GM12878 (cell line): ENCODE measurements around the gene FUT7. TPM values are rescaled to one million over a fixed set of nuclear protein-coding genes. Genes with fewer than 3 reads are reported as not detected.
"Not testable (repeated sequence)": the region's sequence is repeated elsewhere in the genome, so short reads cannot be mapped to it uniquely, and the experiment has no call there.

Experiments
- ATAC-seq: fragments of 200-7000 bp; cut with Tn5 transposase; 3 replicates; pipeline ENCODE4 v1.9.1; 2020; ENCODE audit warnings: mild to moderate bottlenecking, moderate library complexity
- BruUV-seq: library from RNA; stranded (reverse); fragments of 400-500 nt; replicated peaks from 2 replicates; lab custom pipeline; 2021; lab: Mats Ljungman, UMichigan
- CTCF ChIA-PET: fragments of 300-600 bp; sonication (Branson Sonifier 250); formaldehyde crosslinking; extraction: SDS; loops from one replicate; lab custom pipeline; 2021; ENCODE audit warnings: inconsistent platforms; lab: Yijun Ruan, JAX
- POLR2A ChIA-PET: fragments of 350-600 bp; formaldehyde crosslinking; extraction: SDS; loops from one replicate; lab custom pipeline; 2021; ENCODE audit warnings: inconsistent platforms; lab: Charles Lee
- RAD21 ChIA-PET: fragments of 300-600 bp; sonication (Branson Sonifier 250); formaldehyde crosslinking; loops from one replicate; lab custom pipeline; 2023; ENCODE audit warnings: antibody characterized with exemption; ENCODE audit not compliant: unreplicated experiment; lab: Charles Lee
- SMC1A ChIA-PET: fragments of 300-600 bp; sonication (Branson Sonifier 250); formaldehyde crosslinking; loops from one replicate; lab custom pipeline; 2023; ENCODE audit not compliant: unreplicated experiment, uncharacterized antibody; lab: Charles Lee
- DNase-seq: peaks from one replicate; pipeline ENCODE4 v3.0.0-alpha.2; 2011; ENCODE audit warnings: low read depth, low spot score
- FAIRE-seq: peaks from 3 replicates; lab custom pipeline; 2011; peaks lifted over from hg19 to GRCh38; lab: Jason Lieb, UNC
- H2AFZ ChIP-seq: 2 replicates; pipeline ENCODE4 v1.6.0; 2011; ENCODE audit warnings: low read depth, low read length, control low read depth; ENCODE audit not compliant: control insufficient read depth
- H3K27ac ChIP-seq: 2 replicates; pipeline ENCODE4 v1.5.1; 2011; ENCODE audit warnings: control low read depth; ENCODE audit not compliant: control insufficient read depth, insufficient read depth
- H3K27me3 ChIP-seq, 2 experiments: replicated peaks in 1 of 2; 2 replicates each; pipeline versions ENCODE4 v1.6.0 to v1.6.1; 2011; ENCODE audit warnings: low read length in 1 of 2; ENCODE audit not compliant: control insufficient read depth in 2 of 2, insufficient read depth in 2 of 2
- H3K36me3 ChIP-seq, 2 experiments: 2 replicates each; pipeline ENCODE4 v1.5.1; 2011; ENCODE audit warnings: low read length in 1 of 2; ENCODE audit not compliant: control insufficient read depth in 2 of 2, insufficient read depth in 2 of 2
- H3K4me1 ChIP-seq: 2 replicates; pipeline ENCODE4 v1.6.1; 2011; ENCODE audit warnings: mild to moderate bottlenecking, low read length, moderate library complexity, mixed read lengths; ENCODE audit not compliant: control insufficient read depth, insufficient read depth
- H3K4me2 ChIP-seq: 2 replicates; pipeline ENCODE4 v1.6.0; 2011; ENCODE audit warnings: control low read depth; ENCODE audit not compliant: control insufficient read depth, insufficient read depth
- H3K4me3 ChIP-seq: fragments of 200-600 bp; sonication (generic); 2 replicates; pipeline ENCODE4 v1.5.1; 2016
- H3K79me2 ChIP-seq: 2 replicates; pipeline ENCODE4 v1.6.0; 2011; ENCODE audit warnings: low read length; ENCODE audit not compliant: control insufficient read depth, insufficient read depth
- H3K9ac ChIP-seq: 2 replicates; pipeline ENCODE4 v1.8.0; 2011; ENCODE audit warnings: low read length, control low read depth, mixed read lengths; ENCODE audit not compliant: control insufficient read depth, insufficient read depth
- H3K9me3 ChIP-seq: replicated peaks from 3 replicates; pipeline ENCODE4 v1.5.1; 2011; ENCODE audit warnings: mild to moderate bottlenecking, low read length; ENCODE audit not compliant: control insufficient read depth, insufficient read depth
- H4K20me1 ChIP-seq: 2 replicates; pipeline ENCODE4 v1.6.0; 2011; ENCODE audit not compliant: control insufficient read depth, insufficient read depth
- JUND ChIP-seq: IDR thresholded peaks from 2 replicates; pipeline ENCODE4 v1.6.1; 2012; ENCODE audit warnings: low read depth, mild to moderate bottlenecking, low read length, improper control_type of control experiment, moderate library complexity
- POLR2AphosphoS2 ChIP-seq: IDR thresholded peaks from 2 replicates; pipeline ENCODE4 v1.6.1; 2011; ENCODE audit warnings: low read depth, mild to moderate bottlenecking, low read length, improper control_type of control experiment, moderate library complexity
- SIN3A ChIP-seq: IDR thresholded peaks from 2 replicates; pipeline ENCODE4 v1.6.1; 2012; ENCODE audit warnings: low read depth, low read length, improper control_type of control experiment
- TCF3 ChIP-seq: IDR thresholded peaks from 2 replicates; pipeline ENCODE4 v1.6.1; 2012; ENCODE audit warnings: low read depth, mild to moderate bottlenecking, low read length, borderline replicate concordance; ENCODE audit not compliant: insufficient read depth
- WGBS: methylation state at CpG from one replicate; pipeline ENCODE4 v1.1.6; 2016; ENCODE audit warnings: low lambda C conversion rate; ENCODE audit not compliant: insufficient replicate concordance, insufficient coverage; ENCODE audit errors: missing lambda C conversion rate; 5-methylcytosine and 5-hydroxymethylcytosine counted together
- in situ Hi-C: fragments of 300-500 bp; cut with MboI; formaldehyde crosslinking; loops from 9 replicates; pipeline ENCODE4 v1.14.3; 2018; ENCODE audit warnings: mixed read lengths
- intact Hi-C: fragments of 100-400 bp; cut with micrococcal nuclease; formaldehyde crosslinking; loops from one replicate; pipeline ENCODE4 v1.14.2; 2022; ENCODE audit not compliant: unreplicated experiment
- polyA plus RNA-seq, 11 experiments: library from polyadenylated mRNA; depleted of rRNA in 4 of 11; unstranded in 6 of 11; stranded (reverse) in 5 of 11; fragments of >200 nt; fragmentation: Nextera tagmentation in 4 of 11; fragmentation: Illumina TruSeq in 1 of 11; extraction: Ambion mirVana in 4 of 11; extraction: Trizol in 1 of 11; gene quantifications; 1 replicate in 1 of 11; 2 replicates in 10 of 11; pipeline versions ENCODE4 v1.2.1 to v1.2.3, GENCODE V29; 2011 to 2016; ENCODE audit warnings: inconsistent platforms in 2 of 11, missing spikeins in 2 of 11, low read depth in 1 of 11
- total RNA-seq, 4 experiments: library from RNA; depleted of rRNA in 3 of 4; stranded (reverse); fragments of >200 nt in 3 of 4; fragmentation: Illumina TruSeq in 1 of 4; extraction: Trizol in 1 of 4; gene quantifications; 2 replicates each; pipeline versions ENCODE4 v1.2.1 to v1.2.3, GENCODE V29; 2013 to 2021
- TF ChIP-seq, protein P1 (sequence below): fragments of 450-650 bp; formaldehyde crosslinking; IDR thresholded peaks from 2 replicates; pipeline ENCODE4 v1.4.0; 2020; ENCODE audit warnings: mild to moderate bottlenecking, moderate library complexity

FUT7 gene
- total and polyA plus RNA-seq, 10 of the 15 experiments (the other 5 are each of a cell fraction or from before 2014, with no cell fraction given): 0.04 to 0.62 (median 0.20) TPM; not detected in 2

- TF ChIP-seq, protein P1, sequence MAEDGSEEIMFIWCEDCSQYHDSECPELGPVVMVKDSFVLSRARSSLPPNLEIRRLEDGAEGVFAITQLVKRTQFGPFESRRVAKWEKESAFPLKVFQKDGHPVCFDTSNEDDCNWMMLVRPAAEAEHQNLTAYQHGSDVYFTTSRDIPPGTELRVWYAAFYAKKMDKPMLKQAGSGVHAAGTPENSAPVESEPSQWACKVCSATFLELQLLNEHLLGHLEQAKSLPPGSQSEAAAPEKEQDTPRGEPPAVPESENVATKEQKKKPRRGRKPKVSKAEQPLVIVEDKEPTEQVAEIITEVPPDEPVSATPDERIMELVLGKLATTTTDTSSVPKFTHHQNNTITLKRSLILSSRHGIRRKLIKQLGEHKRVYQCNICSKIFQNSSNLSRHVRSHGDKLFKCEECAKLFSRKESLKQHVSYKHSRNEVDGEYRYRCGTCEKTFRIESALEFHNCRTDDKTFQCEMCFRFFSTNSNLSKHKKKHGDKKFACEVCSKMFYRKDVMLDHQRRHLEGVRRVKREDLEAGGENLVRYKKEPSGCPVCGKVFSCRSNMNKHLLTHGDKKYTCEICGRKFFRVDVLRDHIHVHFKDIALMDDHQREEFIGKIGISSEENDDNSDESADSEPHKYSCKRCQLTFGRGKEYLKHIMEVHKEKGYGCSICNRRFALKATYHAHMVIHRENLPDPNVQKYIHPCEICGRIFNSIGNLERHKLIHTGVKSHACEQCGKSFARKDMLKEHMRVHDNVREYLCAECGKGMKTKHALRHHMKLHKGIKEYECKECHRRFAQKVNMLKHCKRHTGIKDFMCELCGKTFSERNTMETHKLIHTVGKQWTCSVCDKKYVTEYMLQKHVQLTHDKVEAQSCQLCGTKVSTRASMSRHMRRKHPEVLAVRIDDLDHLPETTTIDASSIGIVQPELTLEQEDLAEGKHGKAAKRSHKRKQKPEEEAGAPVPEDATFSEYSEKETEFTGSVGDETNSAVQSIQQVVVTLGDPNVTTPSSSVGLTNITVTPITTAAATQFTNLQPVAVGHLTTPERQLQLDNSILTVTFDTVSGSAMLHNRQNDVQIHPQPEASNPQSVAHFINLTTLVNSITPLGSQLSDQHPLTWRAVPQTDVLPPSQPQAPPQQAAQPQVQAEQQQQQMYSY (CRISPR knock-in tag): no peak
- TF ChIP-seq POLR2AphosphoS2: no peak
- TF ChIP-seq SIN3A: no peak
Measured at GRCh38 chr9:137034709-137035506, 3.0 kb upstream of the FUT7 start (continued).

GRCh38 chr9:137034039-137034708, 2.3 kb upstream of the FUT7 start:
- intact Hi-C loops: no loop called here

GRCh38 chr9:137033481-137033880, 1.6 kb upstream of the FUT7 start:
- intact Hi-C loops, in situ Hi-C loops, H3K4me2 ChIP-seq, FAIRE-seq, ATAC-seq, H3K79me2 ChIP-seq, H3K4me3 ChIP-seq, H3K27ac ChIP-seq, H3K9ac ChIP-seq, H4K20me1 ChIP-seq, H2AFZ ChIP-seq, H3K9me3 ChIP-seq, POLR2A ChIA-PET, BruUV-seq, H3K36me3 ChIP-seq, DNase-seq, H3K27me3 ChIP-seq: not testable (repeated sequence)
- ChIA-PET RAD21 (interaction anchor here (3.8 kb wide), 1 partner anchor 86 kb away, joined by 109 read pairs; no protein-coding TSS in a partner anchor), CTCF (interaction anchor here (1.4 to 4.4 kb wide), 7 partner anchors 30 to 246 kb away, joined by 4 to 163 read pairs (median 24); partner anchors contain the start of gene SAPCD2), SMC1A (interaction anchor here (5.2 kb wide), 1 partner anchor 86 kb away, joined by 77 read pairs; no protein-coding TSS in a partner anchor)
- WGBS: 48% methylated on average over 5 of the region's 5 CpGs
- peaks cover 48% of the 10 kb centered on the region for H3K4me1 ChIP-seq

More at GRCh38 chr9:137034039-137034708, 2.3 kb upstream of the FUT7 start:
- Histone ChIP-seq H4K20me1 (no peaks in the 10 kb centered on the region), H3K4me2 (peak overlapping the region; percentile 79), H3K9me3 (no peaks in the 10 kb centered on the region), H3K9ac (no peak overlapping the region; the same call in 1 of the 2 replicates), H3K4me3 (peak overlapping the region; percentile 36; the same call in 1 of the 2 replicates), H3K79me2 (no peaks in the 10 kb centered on the region), H2AFZ (peak overlapping the region; percentile 33; the same call in 1 of the 2 replicates)
- FAIRE-seq (no peak), ATAC-seq (peak; percentile 10)
- ChIA-PET POLR2A (interaction anchor here (0.6 to 2.6 kb wide), 9 partner anchors 34 to 246 kb away, joined by 3 to 19 read pairs (median 4); partner anchors contain the start of genes MAN1B1, SAPCD2 and TMEM141), CTCF (interaction anchor here (0.7 to 4.4 kb wide), 43 partner anchors 8 to 266 kb away, joined by 3 to 163 read pairs (median 6); partner anchors contain the start of genes AJM1, CLIC3, FBXW5 and NPDC1), SMC1A (interaction anchor here (0.9 to 5.2 kb wide), 17 partner anchors 13 to 268 kb away, joined by 3 to 77 read pairs (median 6); partner anchors contain the start of gene TMEM141)
- BruUV-seq: no TSS peak
- WGBS: 6% methylated on average over 12 of the region's 15 CpGs
- TF ChIP-seq TCF3 (0 out of 2 replicates have a peak, but pooled peaks have one; percentile 26), JUND (no peak)
- TF ChIP-seq, all 136 proteins: peak for 1
- no peak for DNase-seq
- in situ Hi-C loops: no loop called here
- no peak overlapping the region for H3K27ac ChIP-seq
- RAD21 ChIA-PET: interaction anchor here (0.5 to 3.8 kb wide), 22 partner anchors 9 to 293 kb away, joined by 3 to 109 read pairs (median 6); partner anchors contain the start of genes AJM1, MAN1B1, SAPCD2 and TMEM141
- no peaks in the 10 kb centered on the region for H3K36me3 ChIP-seq
- peaks cover 42% of the 10 kb centered on the region for H3K4me1 ChIP-seq
- no peaks in the 10 kb centered on the region for H3K27me3 ChIP-seq
